SK-N-SH (cell line): ENCODE measurements around the gene HEPACAM. TPM values are rescaled to one million over a fixed set of nuclear protein-coding genes. Genes with fewer than 3 reads are reported as not detected.

Experiments
- CTCF ChIA-PET: fragments of 300-600, 350-600 bp; formaldehyde crosslinking; extraction: SDS; loops from one replicate; lab custom pipeline; 2021; lab: Yijun Ruan, JAX
- POLR2A ChIA-PET: fragments of 350-600 bp; sonication (Branson Sonifier 250); formaldehyde crosslinking; extraction: SDS; loops from one replicate; lab custom pipeline; 2020; ENCODE audit warnings: antibody characterized with exemption, inconsistent platforms; lab: Yijun Ruan, JAX
- DNase-seq: peaks from one replicate; pipeline ENCODE4 v3.0.0; 2012
- H2AFZ ChIP-seq: fragments of 200-600 bp; sonication (generic); 2 replicates; pipeline ENCODE4 v1.8.1; 2016; ENCODE audit warnings: antibody characterized with exemption, mild to moderate bottlenecking, low read depth
- H3F3A ChIP-seq: fragments of 200-600 bp; sonication (generic); replicated peaks from 2 replicates; pipeline ENCODE3; 2016; ENCODE audit warnings: antibody characterized with exemption, mild to moderate bottlenecking; ENCODE audit not compliant: insufficient read depth
- H3K27ac ChIP-seq, 2 experiments: fragments of 200-500 bp in 1 of 2; fragments of 200-600 bp in 1 of 2; sonication (Bioruptor generic) in 1 of 2; sonication (generic), shearing (Covaris generic) in 1 of 2; 2 replicates each; pipeline versions ENCODE4 v1.5.1 to v1.6.1; 2014 to 2016; ENCODE audit warnings: low read depth in 2 of 2, inconsistent platforms in 1 of 2, low read length in 1 of 2, mild to moderate bottlenecking in 1 of 2, mixed read lengths in 1 of 2
- H3K27me3 ChIP-seq: fragments of 200-600 bp; sonication (generic), shearing (Covaris generic); 2 replicates; pipeline ENCODE4 v1.6.1; 2016; ENCODE audit warnings: mixed run types; ENCODE audit not compliant: insufficient read depth
- H3K36me3 ChIP-seq, 2 experiments: fragments of 200-500 bp in 1 of 2; fragments of 200-600 bp in 1 of 2; sonication (Bioruptor generic) in 1 of 2; sonication (generic) in 1 of 2; replicated peaks in 1 of 2; 2 replicates each; pipeline versions ENCODE3 to v1.5.1; 2014 to 2016; ENCODE audit warnings: low read length in 1 of 2, mild to moderate bottlenecking in 1 of 2; ENCODE audit not compliant: insufficient read depth in 2 of 2, control insufficient read depth in 1 of 2
- H3K4me1 ChIP-seq, 2 experiments: fragments of 200-500 bp in 1 of 2; fragments of 200-600 bp in 1 of 2; sonication (Bioruptor generic) in 1 of 2; sonication (generic), shearing (Covaris generic) in 1 of 2; 2 replicates each; pipeline versions ENCODE4 v1.5.1 to v1.6.1; 2014 to 2016; ENCODE audit warnings: low read depth in 1 of 2, low read length in 1 of 2, mixed run types in 1 of 2; ENCODE audit not compliant: insufficient read depth in 2 of 2, control insufficient read depth in 1 of 2
- H3K4me2 ChIP-seq: fragments of 200-600 bp; sonication (generic), shearing (Covaris generic); 2 replicates; pipeline ENCODE4 v1.6.1; 2017; ENCODE audit warnings: mixed run types
- H3K4me3 ChIP-seq, 2 experiments: fragments of 200-500 bp in 1 of 2; fragments of 200-600 bp in 1 of 2; sonication (Bioruptor generic) in 1 of 2; sonication (generic), shearing (Covaris generic) in 1 of 2; 2 replicates each; pipeline versions ENCODE4 v1.5.1 to v1.8.1; 2014 to 2016; ENCODE audit warnings: low read depth in 2 of 2, inconsistent platforms in 1 of 2, low read length in 1 of 2, mild to moderate bottlenecking in 1 of 2, mixed read lengths in 1 of 2, moderate library complexity in 1 of 2
- H3K79me2 ChIP-seq: fragments of 200-600 bp; sonication (generic); 2 replicates; pipeline ENCODE4 v1.8.1; 2017; ENCODE audit warnings: mild to moderate bottlenecking; ENCODE audit not compliant: insufficient read depth
- H3K9ac ChIP-seq: fragments of 200-600 bp; sonication (generic); 2 replicates; pipeline ENCODE4 v1.6.1; 2017; ENCODE audit warnings: mixed run types
- H3K9me2 ChIP-seq: fragments of 200-600 bp; sonication (generic); 2 replicates; pipeline ENCODE4 v1.6.1; 2017; ENCODE audit warnings: mixed run types
- H3K9me3 ChIP-seq: fragments of 200-600 bp; sonication (generic); 2 replicates; pipeline ENCODE4 v1.6.1; 2017; ENCODE audit warnings: mixed run types, mild to moderate bottlenecking, moderate library complexity
- H4K20me1 ChIP-seq: fragments of 200-600 bp; sonication (generic); 2 replicates; pipeline ENCODE4 v1.6.1; 2017; ENCODE audit warnings: mild to moderate bottlenecking, mixed run types; ENCODE audit not compliant: insufficient read depth
- CTCF ChIP-seq: fragments of 200-600 bp; sonication (generic); IDR thresholded peaks from 2 replicates; pipeline ENCODE4 v1.6.1; 2017; ENCODE audit warnings: antibody characterized with exemption, mild to moderate bottlenecking, moderate library complexity
- EP300 ChIP-seq, 2 experiments: IDR thresholded peaks; 2 replicates each; pipeline versions ENCODE4 v1.4.0 to v1.6.1; 2012; ENCODE audit warnings: borderline replicate concordance in 1 of 2, low read depth in 1 of 2, low read length in 1 of 2
- EZH2phosphoT487 ChIP-seq: fragments of 200-600 bp; sonication (generic); IDR thresholded peaks from 2 replicates; pipeline ENCODE4 v1.6.1; 2017; ENCODE audit warnings: low read depth, mixed run types, mild to moderate bottlenecking, antibody characterized with exemption, moderate library complexity, borderline replicate concordance
- FOXJ3 ChIP-seq: sonication (generic); formaldehyde crosslinking; IDR thresholded peaks from 2 replicates; pipeline ENCODE4 v1.5.1; 2020; ENCODE audit warnings: mild to moderate bottlenecking, missing genetic modification reagents
- GABPA ChIP-seq: IDR thresholded peaks from 2 replicates; pipeline ENCODE4 v1.4.0; 2012; ENCODE audit warnings: low read depth, mild to moderate bottlenecking
- GATA2 ChIP-seq: sonication (generic); formaldehyde crosslinking; IDR thresholded peaks from 2 replicates; pipeline ENCODE4 v1.5.0; 2020; ENCODE audit warnings: mild to moderate bottlenecking, missing genetic modification reagents
- NRF1 ChIP-seq: IDR thresholded peaks from 2 replicates; pipeline ENCODE4 v1.6.1; 2012; ENCODE audit warnings: low read depth, mild to moderate bottlenecking, low read length
- POLR2AphosphoS5 ChIP-seq: IDR thresholded peaks from 2 replicates; pipeline ENCODE4 v1.6.1; 2012; ENCODE audit warnings: low read depth, low read length
- RXRA ChIP-seq: IDR thresholded peaks from 2 replicates; pipeline ENCODE4 v1.4.0; 2012; ENCODE audit warnings: low read depth, mild to moderate bottlenecking, borderline replicate concordance
- SIN3A ChIP-seq: IDR thresholded peaks from 2 replicates; pipeline ENCODE4 v1.6.1; 2012; ENCODE audit warnings: low read depth, mild to moderate bottlenecking, low read length, moderate library complexity, borderline replicate concordance
- TEAD4 ChIP-seq: IDR thresholded peaks from 2 replicates; pipeline ENCODE4 v1.4.0; 2012; ENCODE audit warnings: mild to moderate bottlenecking, borderline replicate concordance; ENCODE audit not compliant: insufficient read depth
- USF1 ChIP-seq: IDR thresholded peaks from 2 replicates; pipeline ENCODE4 v1.4.0; 2012; ENCODE audit warnings: low read depth, borderline replicate concordance
- YY1 ChIP-seq: IDR thresholded peaks from 2 replicates; pipeline ENCODE4 v1.4.0; 2012; ENCODE audit warnings: low read depth, mild to moderate bottlenecking
- WGBS: methylation state at CpG from one replicate; pipeline ENCODE4 v1.1.6; 2017; ENCODE audit warnings: low lambda C conversion rate; 5-methylcytosine and 5-hydroxymethylcytosine counted together
- polyA plus RNA-seq, 3 experiments: library from polyadenylated mRNA; depleted of rRNA; stranded (reverse); fragments of >200 nt; gene quantifications; 2 replicates each; pipeline ENCODE4 v1.2.3, GENCODE V29; 2012
- TF ChIP-seq, protein P1 (sequence below): IDR thresholded peaks from 2 replicates; pipeline ENCODE4 v1.4.0; 2012; ENCODE audit warnings: low read depth

Gene HEPACAM
- polyA plus RNA-seq, 1 of the 3 experiments (the other 2 are of a cell fraction) = not detected

DNA sequence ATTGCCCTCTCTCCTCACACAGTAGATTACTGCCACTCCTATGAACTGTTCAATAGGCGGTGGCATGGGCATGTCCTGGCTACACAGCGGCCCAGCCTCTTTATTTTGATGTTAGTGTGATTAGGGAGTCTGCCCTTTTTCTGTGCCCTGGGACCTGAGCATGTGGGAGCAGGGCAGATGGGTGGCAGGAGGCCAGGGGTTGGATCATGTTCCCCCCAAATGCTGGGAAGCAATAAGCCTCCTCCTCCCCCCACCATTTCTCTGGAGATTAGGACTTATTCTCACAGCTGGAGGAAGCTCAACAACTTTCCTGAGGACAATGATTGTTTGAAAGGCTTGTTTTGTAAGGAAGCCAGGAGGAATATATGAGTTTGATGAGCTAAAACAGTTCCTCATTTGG lies 15.9 kb downstream of the HEPACAM start:
- Histone ChIP-seq H3K9ac (no peak overlapping the region), H3K27ac (no peak overlapping the region), H3K4me1 (peaks cover 0 to 3% of the 10 kb centered on the region in 2 experiments; a peak in 1 of 4 replicates), H3K79me2 (no peaks in the 10 kb centered on the region), H2AFZ (no peak overlapping the region), H3F3A (peaks cover 3% of the 10 kb centered on the region), H3K36me3 (no peaks in the 10 kb centered on the region), H3K9me3 (no peaks in the 10 kb centered on the region), H3K9me2 (no peaks in the 10 kb centered on the region), H3K4me3 (no peak overlapping the region), H3K27me3 (no peaks in the 10 kb centered on the region), H4K20me1 (no peaks in the 10 kb centered on the region), H3K4me2 (no peak overlapping the region)
- ChIA-PET POLR2A (interaction anchor here (0.6 to 1.5 kb wide), 3 partner anchors 35 to 648 kb away, joined by 3 to 8 read pairs (median 4); no protein-coding TSS in a partner anchor), CTCF (interaction anchor here (0.9 kb wide), 1 partner anchor 22 kb away, joined by 3 read pairs; the partner anchor contains the start of gene ROBO4)
- 100% methylated on average over 1 of the region's 2 CpGs for WGBS
- no peak for DNase-seq
- no peak for TF ChIP-seq RXRA
- TF ChIP-seq YY1 = no peak

- DNase-seq = no peak
- ChIA-PET CTCF (interaction anchor here (1.0 kb wide), 1 partner anchor 15 kb away, joined by 3 read pairs; no protein-coding TSS in a partner anchor), POLR2A (no interaction called here)
- Histone ChIP-seq H2AFZ (no peak within 1 kb of the TSS), H3K4me3 (no peak within 1 kb of the TSS), H3K9me3 (no peaks in the 10 kb centered on the region), H3K27me3 (no peaks in the 10 kb centered on the region), H3K9me2 (no peaks in the 10 kb centered on the region), H3K36me3 (no peaks in the 10 kb centered on the region), H3K4me2 (no peak within 1 kb of the TSS), H3K4me1 (peaks cover 0 to 3% of the 10 kb centered on the region in 2 experiments; a peak in 1 of 4 replicates), H4K20me1 (no peaks in the 10 kb centered on the region), H3K9ac (no peak within 1 kb of the TSS), H3F3A (peaks cover 3% of the 10 kb centered on the region), H3K27ac (no peak within 1 kb of the TSS), H3K79me2 (no peaks in the 10 kb centered on the region)
- 90% methylated on average over 3 of the region's 3 CpGs for WGBS
- no peak for TF ChIP-seq CTCF
- TF ChIP-seq, protein P1, sequence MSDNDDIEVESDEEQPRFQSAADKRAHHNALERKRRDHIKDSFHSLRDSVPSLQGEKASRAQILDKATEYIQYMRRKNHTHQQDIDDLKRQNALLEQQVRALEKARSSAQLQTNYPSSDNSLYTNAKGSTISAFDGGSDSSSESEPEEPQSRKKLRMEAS = no peak
- no peak for TF ChIP-seq FOXJ3 (CRISPR knock-in tag)
- TF ChIP-seq USF1 = no peak
- TF ChIP-seq SIN3A = no peak
- no peak for TF ChIP-seq GATA2 (CRISPR knock-in tag)
- TF ChIP-seq NRF1 = no peak
- no peak for TF ChIP-seq GABPA
- TF ChIP-seq POLR2AphosphoS5 = no peak
- no peak for TF ChIP-seq TEAD4
- no peak for TF ChIP-seq YY1
- TF ChIP-seq RXRA = no peak
- no peak for TF ChIP-seq EZH2phosphoT487
- no peak for TF ChIP-seq EP300 (IDR thresholded peaks at IDR 0.05; ENCODE audit: borderline replicate concordance in 1 of 2, low read depth in 1 of 2, low read length in 1 of 2)
Measured at GRCh38 chr11:124918950-124919349, 16.9 kb downstream of the HEPACAM start, which contains the start of gene HEPN1. HEPN1 (plus strand) TSS chr11:124919250.
